NT2/D1 (cell line): Measurements from ENCODE around the gene GAPT.
"Not testable (repeated sequence)": the region's sequence is repeated elsewhere in the genome, so short reads cannot be mapped to it uniquely, and the experiment has no call there.

ENCODE experiments used
- SUZ12 ChIP-seq: IDR thresholded peaks from 2 replicates; pipeline ENCODE4 v1.6.1; 2011; ENCODE audit not compliant: insufficient read length, insufficient read depth; ENCODE audit errors: extremely low read depth
- YY1 ChIP-seq: IDR thresholded peaks from 2 replicates; pipeline ENCODE4 v1.6.1; 2011; ENCODE audit not compliant: insufficient read length, insufficient read depth
- ZNF274 ChIP-seq: IDR thresholded peaks from 2 replicates; pipeline ENCODE4 v1.6.1; 2011; ENCODE audit warnings: mild to moderate bottlenecking, low read depth, low read length

DNA sequence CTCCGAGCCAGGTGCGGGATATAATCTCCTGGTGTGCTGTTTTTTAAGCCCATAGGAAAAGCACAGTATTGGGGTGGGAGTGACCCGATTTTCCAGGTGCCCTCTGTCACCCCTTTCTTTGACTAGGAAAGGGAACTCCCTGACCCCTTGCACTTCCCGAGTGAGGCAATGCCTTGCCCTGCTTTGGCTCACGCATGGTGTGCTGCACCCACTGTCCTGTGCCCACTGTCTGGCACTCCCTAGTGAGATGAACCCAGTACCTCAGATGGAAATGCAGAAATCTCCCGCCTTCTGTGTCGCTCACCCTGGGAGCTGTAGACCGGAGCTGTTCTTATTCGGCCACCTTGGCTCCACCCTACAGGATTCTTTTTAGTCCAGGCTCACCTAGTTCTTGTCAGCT lies 50.7 kb downstream of the GAPT start:
- not testable (repeated sequence) for TF ChIP-seq YY1, ZNF274, SUZ12
